Gastroesophageal sphincter (tissue), 4 donors: ENCODE measurements around the gene DUSP8. TPM values are rescaled to one million over a fixed set of nuclear protein-coding genes. Genes with fewer than 3 reads are reported as not detected.

Source experiments
- ATAC-seq: fragments of 150-250 bp; one replicate; pipeline ENCODE4 v1.9.1; 2016; ENCODE audit warnings: mild to moderate bottlenecking, moderate library complexity
- H3K27ac ChIP-seq, 4 donors: fragments of 200-600 bp; sonication (generic) in 3 of 4; 1 replicate in 3 of 4; 2 replicates in 1 of 4; pipeline ENCODE4 v1.5.1; 2016 to 2019
- H3K27me3 ChIP-seq: fragments of 200-600 bp; sonication (generic); one replicate; pipeline ENCODE4 v1.5.1; 2019
- H3K36me3 ChIP-seq, 2 donors: fragments of 200-600 bp; sonication (generic); one replicate each; pipeline ENCODE4 v1.5.1; 2019; ENCODE audit warnings: control low read depth in 1 of 2
- H3K4me1 ChIP-seq, 3 donors: fragments of 200-600 bp; sonication (generic); 1 replicate in 2 of 3; 2 replicates in 1 of 3; pipeline ENCODE4 v1.5.1; 2016 to 2019; ENCODE audit warnings: control low read depth in 2 of 3
- H3K4me3 ChIP-seq, 2 donors: fragments of 200-600 bp; sonication (generic); one replicate each; pipeline ENCODE4 v1.5.1; 2019; ENCODE audit warnings: mild to moderate bottlenecking in 1 of 2, moderate library complexity in 1 of 2
- H3K9me3 ChIP-seq, 3 donors: fragments of 200-600 bp; sonication (generic); one replicate each; pipeline ENCODE4 v1.5.1; 2017 to 2019; ENCODE audit warnings: control low read depth in 2 of 3
- EP300 ChIP-seq: sonication (generic); formaldehyde crosslinking; IDR thresholded peaks from one replicate; pipeline ENCODE4 v1.6.1; 2017; ENCODE audit warnings: antibody characterized with exemption, mild to moderate bottlenecking
- POLR2A ChIP-seq, 2 donors: fragments of 450-650 bp; IDR thresholded peaks; one replicate each; pipeline ENCODE4 v1.6.1; 2017; ENCODE audit warnings: antibody characterized with exemption in 2 of 2, mild to moderate bottlenecking in 2 of 2, moderate library complexity in 1 of 2
- POLR2AphosphoS5 ChIP-seq: sonication (generic); formaldehyde crosslinking; IDR thresholded peaks from one replicate; pipeline ENCODE4 v1.6.1; 2017; ENCODE audit warnings: antibody characterized with exemption
- WGBS, 2 donors: methylation state at CpG; one replicate each; pipeline ENCODE4 v1.1.5; 2018; ENCODE audit warnings: low coverage in 1 of 2; 5-methylcytosine and 5-hydroxymethylcytosine counted together
- total RNA-seq, 4 donors: library from RNA; depleted of rRNA; stranded (reverse); fragments of >200 nt; gene quantifications; one replicate each; pipeline ENCODE4 v1.1.0, GENCODE V29; 2016
- TF ChIP-seq, protein P1 (sequence below), 4 experiments: fragments of 200-600 bp in 2 of 4; fragments of 450-650 bp in 2 of 4; sonication (generic) in 1 of 4; IDR thresholded peaks; one replicate each; pipeline ENCODE4 v1.5.1; 2017 to 2019; ENCODE audit warnings: antibody characterized with exemption in 4 of 4, mild to moderate bottlenecking in 2 of 4, moderate library complexity in 2 of 4

Gene DUSP8
- total RNA-seq, 4 donors from 2014 or later, result 3.3 to 7.8 (median 4.9) TPM

DNA sequence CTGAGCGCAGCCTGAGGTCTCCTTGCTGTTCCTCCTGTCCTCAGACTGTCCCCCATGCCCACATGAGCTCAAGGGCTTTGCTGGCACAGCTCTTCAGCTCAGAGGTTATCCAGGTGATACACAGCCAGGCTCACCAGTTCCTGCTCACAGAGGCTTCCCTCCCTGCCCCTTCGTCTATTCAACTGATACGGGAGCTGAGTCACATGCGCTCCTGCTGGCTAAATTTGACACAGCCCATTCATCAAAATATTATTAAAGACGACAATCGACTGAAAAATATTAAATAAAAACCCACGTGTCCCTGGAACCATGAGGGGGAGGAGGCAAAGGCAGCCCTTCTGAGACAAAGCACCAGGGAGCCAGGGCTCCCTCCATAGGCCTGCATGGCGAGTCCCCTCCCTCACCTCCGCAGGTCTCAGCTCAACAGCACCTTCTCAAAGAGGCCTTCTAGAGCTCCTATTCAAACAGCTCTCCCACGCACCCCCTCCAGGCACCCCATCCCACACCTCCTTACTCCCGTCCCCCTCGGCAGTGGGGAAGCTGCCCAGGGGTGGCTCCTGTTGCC, 40.5 kb downstream of the DUSP8 start:
- Histone ChIP-seq H3K9me3 (no peaks in the 10 kb centered on the region), H3K36me3 (peaks cover 0 to 24% of the 10 kb centered on the region in 2 donors), H3K27ac (peak overlapping the region in 3 of 4 donors; percentile 65 to 79 (median 66)), H3K4me1 (peaks cover 5 to 98% (median 57%) of the 10 kb centered on the region in 3 donors), H3K27me3 (no peaks in the 10 kb centered on the region), H3K4me3 (no peak overlapping the region)
- 50% methylated on average over 7 of the region's 12 CpGs; no CpG with 5 or more reads in 1 of the 2 donors for WGBS, 2 donors
- TF ChIP-seq, protein P1, sequence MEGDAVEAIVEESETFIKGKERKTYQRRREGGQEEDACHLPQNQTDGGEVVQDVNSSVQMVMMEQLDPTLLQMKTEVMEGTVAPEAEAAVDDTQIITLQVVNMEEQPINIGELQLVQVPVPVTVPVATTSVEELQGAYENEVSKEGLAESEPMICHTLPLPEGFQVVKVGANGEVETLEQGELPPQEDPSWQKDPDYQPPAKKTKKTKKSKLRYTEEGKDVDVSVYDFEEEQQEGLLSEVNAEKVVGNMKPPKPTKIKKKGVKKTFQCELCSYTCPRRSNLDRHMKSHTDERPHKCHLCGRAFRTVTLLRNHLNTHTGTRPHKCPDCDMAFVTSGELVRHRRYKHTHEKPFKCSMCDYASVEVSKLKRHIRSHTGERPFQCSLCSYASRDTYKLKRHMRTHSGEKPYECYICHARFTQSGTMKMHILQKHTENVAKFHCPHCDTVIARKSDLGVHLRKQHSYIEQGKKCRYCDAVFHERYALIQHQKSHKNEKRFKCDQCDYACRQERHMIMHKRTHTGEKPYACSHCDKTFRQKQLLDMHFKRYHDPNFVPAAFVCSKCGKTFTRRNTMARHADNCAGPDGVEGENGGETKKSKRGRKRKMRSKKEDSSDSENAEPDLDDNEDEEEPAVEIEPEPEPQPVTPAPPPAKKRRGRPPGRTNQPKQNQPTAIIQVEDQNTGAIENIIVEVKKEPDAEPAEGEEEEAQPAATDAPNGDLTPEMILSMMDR (IDR thresholded peaks at IDR 0.05), result no peak
- ATAC-seq, result no peak

DNA sequence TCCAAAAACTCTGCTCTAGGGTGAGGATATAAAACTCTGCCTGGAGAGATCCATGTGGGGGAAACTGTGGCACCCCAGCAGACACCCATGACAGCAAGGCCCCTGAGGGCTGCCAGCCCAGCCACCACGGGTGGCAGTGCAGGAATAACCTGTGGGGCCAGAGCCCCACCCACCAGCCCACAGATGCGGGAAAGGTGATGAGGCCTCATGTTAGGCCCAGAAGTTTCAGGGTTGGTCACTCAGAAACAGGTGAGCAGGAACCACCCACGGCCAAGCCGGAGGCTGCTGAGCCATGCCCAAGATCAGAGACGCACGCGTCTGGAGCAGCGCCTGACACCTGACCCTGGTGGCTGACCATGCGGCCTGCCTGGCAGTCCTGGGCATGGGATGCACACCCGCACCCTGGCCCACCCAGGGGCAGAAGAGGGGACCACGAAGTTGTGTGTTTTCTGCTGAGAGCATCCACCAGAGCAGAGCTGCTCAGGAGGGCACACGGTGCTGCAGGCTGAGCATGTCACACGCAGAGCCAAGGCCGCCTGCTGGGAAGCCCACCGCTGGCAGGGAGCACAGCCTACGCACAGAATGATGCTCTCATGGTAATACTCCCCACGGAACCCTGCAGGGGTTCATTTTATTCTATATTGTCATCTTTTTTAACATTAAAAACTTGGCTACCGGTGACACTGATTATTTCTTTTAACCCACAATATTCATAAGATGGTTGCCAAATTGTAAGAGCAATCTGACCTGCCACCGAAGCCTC, 41.2 kb downstream of the DUSP8 start:
- ATAC-seq, result no peak
- H3K27me3 ChIP-seq, result no peaks in the 10 kb centered on the region
- H3K36me3 ChIP-seq, result peaks cover 0 to 22% of the 10 kb centered on the region in 2 donors
- peaks cover 5 to 98% (median 55%) of the 10 kb centered on the region in 3 donors for H3K4me1 ChIP-seq
- no peaks in the 10 kb centered on the region for H3K9me3 ChIP-seq
- TF ChIP-seq POLR2AphosphoS5 (no peak), POLR2A (IDR thresholded peaks at IDR 0.05) (no peak), EP300 (no peak)
- TF ChIP-seq, protein P1 (IDR thresholded peaks at IDR 0.05), result no peak
- WGBS, 2 donors, result 78 to 80% methylated on average over 2 to 4 of the region's 19 CpGs
- peak overlapping the region in 3 of 4 donors; percentile 65 to 79 (median 66) for H3K27ac ChIP-seq
- H3K4me3 ChIP-seq, result no peak overlapping the region

DNA sequence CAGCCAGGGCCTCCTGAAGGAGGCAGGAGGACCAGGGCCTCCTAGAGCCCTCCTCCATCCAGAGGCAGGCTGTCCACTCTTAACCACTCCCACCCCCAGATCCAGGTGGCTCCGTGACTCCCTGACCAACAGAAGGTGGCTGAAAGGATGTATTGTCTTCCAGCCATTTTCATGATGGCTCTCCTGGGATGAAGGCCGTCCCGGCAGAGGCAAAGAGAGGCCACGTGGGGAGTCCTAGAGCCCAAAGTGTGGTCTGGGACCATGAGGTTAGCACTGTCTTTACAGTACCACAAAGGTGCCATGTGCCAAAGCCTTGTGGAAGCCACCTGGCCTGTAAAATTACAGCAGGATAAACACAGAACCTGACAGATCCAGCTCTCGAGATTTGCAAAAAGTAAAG, 42.3 kb downstream of the DUSP8 start:
- WGBS, 2 donors, result 93 to 100% methylated on average over 1 to 4 of the region's 5 CpGs
- H3K4me3 ChIP-seq, result no peak overlapping the region
- no peak for ATAC-seq
- H3K27ac ChIP-seq, result no peak overlapping the region
- H3K36me3 ChIP-seq, result peaks cover 0 to 17% of the 10 kb centered on the region in 2 donors
- H3K9me3 ChIP-seq, result no peaks in the 10 kb centered on the region
- no peaks in the 10 kb centered on the region for H3K27me3 ChIP-seq
- H3K4me1 ChIP-seq, result peaks cover 5 to 94% (median 47%) of the 10 kb centered on the region in 3 donors
- TF ChIP-seq, protein P1 (IDR thresholded peaks at IDR 0.05), result no peak
- TF ChIP-seq POLR2AphosphoS5 (no peak), POLR2A (IDR thresholded peaks at IDR 0.05) (no peak), EP300 (no peak)

DNA sequence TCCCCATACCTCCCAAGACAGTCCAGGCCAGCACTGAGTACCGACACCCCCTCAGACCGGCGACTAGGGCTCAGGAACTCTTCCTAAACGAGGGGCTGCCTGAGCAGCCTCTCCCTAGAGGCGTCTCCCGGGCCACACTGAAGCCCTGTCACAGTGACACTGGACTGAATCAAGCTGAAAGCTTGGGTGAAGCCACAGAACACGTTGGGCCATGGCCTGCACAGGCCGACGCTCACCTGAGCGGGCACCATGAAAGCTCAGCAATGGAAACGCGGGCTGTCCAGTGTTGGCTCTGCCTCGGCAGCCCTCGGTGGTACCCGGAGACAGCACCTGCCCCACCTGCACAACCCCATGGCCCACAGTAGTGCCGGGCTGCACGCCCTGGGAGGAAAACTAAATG, 42.8 kb downstream of the DUSP8 start:
- Histone ChIP-seq H3K4me3 (no peak overlapping the region), H3K27me3 (no peaks in the 10 kb centered on the region), H3K36me3 (peaks cover 0 to 12% of the 10 kb centered on the region in 2 donors), H3K9me3 (no peaks in the 10 kb centered on the region), H3K27ac (no peak overlapping the region), H3K4me1 (peaks cover 5 to 90% (median 43%) of the 10 kb centered on the region in 3 donors)
- no peak for ATAC-seq
- WGBS, 2 donors, result 75% methylated on average over 4 of the region's 17 CpGs; no CpG with 5 or more reads in 1 of the 2 donors
- TF ChIP-seq POLR2AphosphoS5, result no peak
- no peak for TF ChIP-seq EP300
- TF ChIP-seq POLR2A (IDR thresholded peaks at IDR 0.05), result no peak
- TF ChIP-seq, protein P1 (IDR thresholded peaks at IDR 0.05), result no peak

DNA sequence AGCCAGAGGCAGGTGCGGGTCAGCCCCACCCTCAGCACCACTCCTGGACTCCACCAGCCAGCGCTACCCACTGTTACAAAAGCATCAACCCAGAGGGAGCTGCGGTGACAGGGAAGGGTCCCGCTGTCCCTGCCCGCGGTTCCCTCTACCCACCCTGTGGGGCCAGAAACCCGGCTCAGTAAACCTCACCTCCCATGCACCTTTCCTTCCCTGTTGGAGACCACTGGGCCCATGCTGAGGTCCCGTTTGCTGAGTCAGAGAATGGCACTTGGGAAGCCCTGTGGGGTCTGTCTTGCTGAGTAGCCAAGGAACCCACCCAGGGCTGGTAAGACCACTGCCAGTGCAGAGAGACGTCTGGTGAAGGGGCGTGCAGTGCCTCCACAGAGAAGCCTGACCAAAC, 43.4 kb downstream of the DUSP8 start:
- no CpG with 5 or more reads among the region's 10 CpGs for WGBS, 2 donors
- TF ChIP-seq, protein P1 (IDR thresholded peaks at IDR 0.05), result no peak
- TF ChIP-seq POLR2A (IDR thresholded peaks at IDR 0.05) (no peak), EP300 (no peak), POLR2AphosphoS5 (no peak)
- Histone ChIP-seq H3K27ac (no peak overlapping the region), H3K4me3 (no peak overlapping the region), H3K36me3 (peaks cover 0 to 10% of the 10 kb centered on the region in 2 donors), H3K4me1 (peaks cover 5 to 89% (median 39%) of the 10 kb centered on the region in 3 donors), H3K27me3 (no peaks in the 10 kb centered on the region), H3K9me3 (no peaks in the 10 kb centered on the region)
- ATAC-seq, result no peak
